ENCODE measurements around the gene HMGN3. TPM values are rescaled to one million over a fixed set of nuclear protein-coding genes. Genes with fewer than 3 reads are reported as not detected.

Gene HMGN3
- total and polyA plus RNA-seq, 2 experiments from 2014 or later, result 129 to 266 TPM

DNA sequence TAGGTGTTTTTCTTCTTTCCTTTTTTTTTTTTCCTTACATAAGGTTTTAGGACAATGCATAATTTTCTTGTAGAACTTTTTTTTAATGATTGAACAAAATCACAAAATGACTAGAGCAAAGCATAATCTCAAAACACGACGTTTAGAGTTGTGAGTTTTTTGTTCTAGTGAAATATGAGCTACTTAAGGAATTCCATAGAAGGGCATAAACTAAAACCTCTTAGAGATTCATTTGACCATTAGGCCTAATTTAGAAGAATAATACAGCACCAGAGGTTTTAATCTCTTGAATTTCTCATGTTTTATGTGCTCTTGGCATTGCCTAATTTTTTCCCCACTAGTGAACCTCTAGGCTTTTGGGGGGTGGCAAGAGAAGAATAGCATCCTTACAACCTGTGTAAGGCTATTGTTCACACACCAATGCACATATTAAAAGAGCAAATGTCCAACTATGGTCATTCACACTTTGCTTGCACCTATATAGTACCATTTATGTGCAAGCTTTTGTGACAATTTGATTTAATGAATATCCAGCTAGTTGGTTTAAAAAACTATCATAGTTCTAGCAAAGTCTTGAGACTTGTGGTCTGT is 44.6 kb downstream of the HMGN3 start:
- peaks cover 5% of the 10 kb centered on the region for H3K4me1 ChIP-seq (ENCODE audit: insufficient read depth)
- no peak for DNase-seq (ENCODE audit: low spot score)
- WGBS (ENCODE audit: low lambda C conversion rate, missing lambda C conversion rate), result 52% methylated on average over 2 of the region's 2 CpGs
- no peak overlapping the region for H3K4me3 ChIP-seq
- no peak overlapping the region for H3K27ac ChIP-seq
- no peaks in the 10 kb centered on the region for H4K20me1 ChIP-seq (ENCODE audit: insufficient read depth, poor library complexity, severe bottlenecking)
- H3K9me3 ChIP-seq (ENCODE audit: low read depth), result no peaks in the 10 kb centered on the region
- no peak overlapping the region for H2AFZ ChIP-seq
- H3K36me3 ChIP-seq (replicated peaks; ENCODE audit: insufficient read depth, low read depth), result no peaks in the 10 kb centered on the region
- no peaks in the 10 kb centered on the region for H3K27me3 ChIP-seq
- no peaks in the 10 kb centered on the region for H3K79me2 ChIP-seq
- H3K9me2 ChIP-seq (replicated peaks; ENCODE audit: insufficient read depth), result no peaks in the 10 kb centered on the region
- TF ChIP-seq, protein P1, sequence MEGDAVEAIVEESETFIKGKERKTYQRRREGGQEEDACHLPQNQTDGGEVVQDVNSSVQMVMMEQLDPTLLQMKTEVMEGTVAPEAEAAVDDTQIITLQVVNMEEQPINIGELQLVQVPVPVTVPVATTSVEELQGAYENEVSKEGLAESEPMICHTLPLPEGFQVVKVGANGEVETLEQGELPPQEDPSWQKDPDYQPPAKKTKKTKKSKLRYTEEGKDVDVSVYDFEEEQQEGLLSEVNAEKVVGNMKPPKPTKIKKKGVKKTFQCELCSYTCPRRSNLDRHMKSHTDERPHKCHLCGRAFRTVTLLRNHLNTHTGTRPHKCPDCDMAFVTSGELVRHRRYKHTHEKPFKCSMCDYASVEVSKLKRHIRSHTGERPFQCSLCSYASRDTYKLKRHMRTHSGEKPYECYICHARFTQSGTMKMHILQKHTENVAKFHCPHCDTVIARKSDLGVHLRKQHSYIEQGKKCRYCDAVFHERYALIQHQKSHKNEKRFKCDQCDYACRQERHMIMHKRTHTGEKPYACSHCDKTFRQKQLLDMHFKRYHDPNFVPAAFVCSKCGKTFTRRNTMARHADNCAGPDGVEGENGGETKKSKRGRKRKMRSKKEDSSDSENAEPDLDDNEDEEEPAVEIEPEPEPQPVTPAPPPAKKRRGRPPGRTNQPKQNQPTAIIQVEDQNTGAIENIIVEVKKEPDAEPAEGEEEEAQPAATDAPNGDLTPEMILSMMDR (IDR thresholded peaks at IDR 0.05; ENCODE audit: poor library complexity), result no peak
- no peak for TF ChIP-seq EZH2 (IDR thresholded peaks at IDR 0.05; ENCODE audit: borderline replicate concordance)
- TF ChIP-seq EZH2phosphoT487 (IDR thresholded peaks at IDR 0.05; ENCODE audit: low read depth, severe bottlenecking, unreplicated experiment), result no peak
- H3K4me2 ChIP-seq, result no peak overlapping the region

DNA sequence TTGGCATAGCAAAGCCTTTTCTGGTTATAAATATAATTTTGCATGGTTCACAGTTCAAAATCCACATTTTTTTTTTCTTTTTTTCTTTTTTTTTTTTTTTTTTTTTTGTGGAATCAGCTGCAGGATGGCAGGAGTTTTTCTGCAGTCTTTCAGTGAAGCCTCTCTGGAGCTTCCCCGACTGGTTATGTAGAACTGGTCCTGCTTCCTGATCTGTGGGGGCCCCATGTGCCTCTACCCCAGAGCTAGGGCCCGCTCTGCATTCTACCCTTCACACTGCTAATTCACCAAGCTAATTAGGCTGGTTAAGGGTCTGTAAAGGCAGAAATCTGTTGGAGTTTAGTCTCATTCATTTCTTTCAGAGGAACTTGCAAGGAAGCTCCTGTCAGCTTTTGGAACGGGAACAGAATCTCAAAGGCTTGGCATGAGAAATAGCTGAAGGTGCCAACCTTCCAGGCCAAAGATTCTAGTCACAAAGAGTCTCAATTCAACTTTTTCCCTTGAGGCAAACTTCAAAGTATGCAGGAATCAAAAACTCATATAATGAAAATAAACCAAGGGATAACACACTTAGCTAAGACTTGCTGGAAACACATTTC is 45.5 kb downstream of the HMGN3 start:
- TF ChIP-seq, protein P1 (IDR thresholded peaks at IDR 0.05; ENCODE audit: poor library complexity), result no peak
- TF ChIP-seq EZH2 (IDR thresholded peaks at IDR 0.05; ENCODE audit: borderline replicate concordance) (no peak), EZH2phosphoT487 (IDR thresholded peaks at IDR 0.05; ENCODE audit: low read depth, severe bottlenecking, unreplicated experiment) (no peak)
- Histone ChIP-seq H3K9me2 (replicated peaks; ENCODE audit: insufficient read depth) (no peaks in the 10 kb centered on the region), H3K27ac (no peak overlapping the region), H3K9me3 (ENCODE audit: low read depth) (no peaks in the 10 kb centered on the region), H2AFZ (no peak overlapping the region), H3K4me3 (no peak overlapping the region), H3K4me2 (no peak overlapping the region), H3K4me1 (ENCODE audit: insufficient read depth) (peaks cover 5% of the 10 kb centered on the region), H3K79me2 (no peaks in the 10 kb centered on the region), H3K27me3 (no peaks in the 10 kb centered on the region), H4K20me1 (ENCODE audit: insufficient read depth, poor library complexity, severe bottlenecking) (no peaks in the 10 kb centered on the region), H3K36me3 (replicated peaks; ENCODE audit: insufficient read depth, low read depth) (no peaks in the 10 kb centered on the region)
- no peak for DNase-seq (ENCODE audit: low spot score)
- 74% methylated on average over 3 of the region's 3 CpGs for WGBS (ENCODE audit: low lambda C conversion rate, missing lambda C conversion rate)

DNA sequence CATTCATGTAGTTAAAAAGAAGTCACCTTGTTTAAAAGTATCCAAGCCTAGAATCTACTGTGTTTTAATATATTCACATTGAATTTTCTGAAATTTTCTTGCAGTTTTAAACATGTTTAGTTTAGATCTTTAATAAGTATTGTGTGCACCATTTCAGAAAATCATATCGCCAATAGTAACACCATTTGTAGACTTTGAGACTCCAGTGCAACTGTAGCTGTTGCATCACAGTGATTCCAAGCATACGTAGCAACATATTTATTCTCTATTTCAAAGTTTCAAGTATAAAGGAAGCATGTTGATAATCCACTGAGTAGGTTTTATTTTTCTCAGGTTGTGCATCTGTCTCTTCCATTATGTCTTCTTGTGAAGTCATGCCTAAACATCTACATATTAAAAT is 46.4 kb downstream of the HMGN3 start:
- peaks cover 5% of the 10 kb centered on the region for H3K4me1 ChIP-seq (ENCODE audit: insufficient read depth)
- H3K36me3 ChIP-seq (replicated peaks; ENCODE audit: insufficient read depth, low read depth), result no peaks in the 10 kb centered on the region
- 90% methylated on average over 2 of the region's 2 CpGs for WGBS (ENCODE audit: low lambda C conversion rate, missing lambda C conversion rate)
- TF ChIP-seq EZH2 (IDR thresholded peaks at IDR 0.05; ENCODE audit: borderline replicate concordance) (no peak), EZH2phosphoT487 (IDR thresholded peaks at IDR 0.05; ENCODE audit: low read depth, severe bottlenecking, unreplicated experiment) (no peak)
- TF ChIP-seq, protein P1 (IDR thresholded peaks at IDR 0.05; ENCODE audit: poor library complexity), result no peak
- H3K9me3 ChIP-seq (ENCODE audit: low read depth), result no peaks in the 10 kb centered on the region
- no peak overlapping the region for H3K4me2 ChIP-seq
- no peaks in the 10 kb centered on the region for H3K9me2 ChIP-seq (replicated peaks; ENCODE audit: insufficient read depth)
- no peaks in the 10 kb centered on the region for H3K79me2 ChIP-seq
- no peak overlapping the region for H3K27ac ChIP-seq
- no peaks in the 10 kb centered on the region for H4K20me1 ChIP-seq (ENCODE audit: insufficient read depth, poor library complexity, severe bottlenecking)
- H3K27me3 ChIP-seq, result no peaks in the 10 kb centered on the region
- no peak overlapping the region for H2AFZ ChIP-seq
- no peak for DNase-seq (ENCODE audit: low spot score)
- H3K4me3 ChIP-seq, result no peak overlapping the region
